NB4 (cell line): Measurements from ENCODE around the gene LILRA5.

Experiments used
- CTCF ChIP-seq: IDR thresholded peaks from one replicate; pipeline ENCODE4 v1.5.1; 2012; ENCODE audit warnings: low read depth, low read length
- MAX ChIP-seq: IDR thresholded peaks from 2 replicates; pipeline ENCODE4 v1.6.1; 2011; ENCODE audit warnings: low read depth, low read length
- MYC ChIP-seq: IDR thresholded peaks from 2 replicates; pipeline ENCODE4 v1.6.1; 2011; ENCODE audit warnings: low read depth, low read length
- POLR2A ChIP-seq: IDR thresholded peaks from 2 replicates; pipeline ENCODE4 v1.6.1; 2011; ENCODE audit warnings: mild to moderate bottlenecking; ENCODE audit not compliant: insufficient read length; ENCODE audit errors: extremely low read depth

GRCh38 chr19:54329476-54330165 lies 16.7 kb upstream of the LILRA5 start:
- TF ChIP-seq CTCF = no peak
- no peak for TF ChIP-seq MYC
- no peak for TF ChIP-seq POLR2A
- no peak for TF ChIP-seq MAX
